SK-N-SH treated with all-trans-retinoic acid at 6 μM for 48 hours (cell line): ENCODE results near the gene RIPOR3.

Experiments
- ATAC-seq: fragments of 200-7000 bp; cut with Tn5 transposase; 3 replicates; pipeline ENCODE4 v1.9.1; 2020; ENCODE audit warnings: mild to moderate bottlenecking, moderate library complexity
- ARNTL ChIP-seq: fragments of 450-650 bp; formaldehyde crosslinking; IDR thresholded peaks from 2 replicates; pipeline ENCODE4 v1.5.0; 2020; ENCODE audit warnings: low read depth, mild to moderate bottlenecking, moderate library complexity, borderline replicate concordance
- CREB5 ChIP-seq: fragments of 250-450 bp; sonication (Bioruptor Pico); IDR thresholded peaks from 2 replicates; pipeline ENCODE4 v1.5.1; 2020; ENCODE audit warnings: low read depth, mild to moderate bottlenecking, moderate library complexity
- CSRNP3 ChIP-seq: fragments of 250-450 bp; sonication (Bioruptor Pico); IDR thresholded peaks from 2 replicates; pipeline ENCODE4 v1.5.1; 2021; ENCODE audit warnings: mild to moderate bottlenecking, moderate library complexity
- ESRRG ChIP-seq: fragments of 250-450 bp; sonication (Bioruptor Pico); IDR thresholded peaks from 2 replicates; pipeline ENCODE4 v1.6.1; 2021; ENCODE audit warnings: mild to moderate bottlenecking
- GLIS3 ChIP-seq: fragments of 250-450 bp; sonication (Bioruptor Pico); IDR thresholded peaks from 2 replicates; pipeline ENCODE4 v1.5.0; 2020; ENCODE audit warnings: mild to moderate bottlenecking, moderate library complexity
- OSR1 ChIP-seq: fragments of 250-450 bp; sonication (Bioruptor Pico); IDR thresholded peaks from 2 replicates; pipeline ENCODE4 v1.8.0; 2022; ENCODE audit warnings: moderate library complexity, mild to moderate bottlenecking, inconsistent platforms
- PATZ1 ChIP-seq: fragments of 250-450 bp; sonication (Bioruptor Pico); IDR thresholded peaks from 2 replicates; pipeline ENCODE4 v1.8.0; 2020; ENCODE audit warnings: mild to moderate bottlenecking, moderate library complexity, borderline replicate concordance
- POU6F1 ChIP-seq: fragments of 250-450 bp; sonication (Bioruptor Pico); IDR thresholded peaks from 2 replicates; pipeline ENCODE4 v1.8.0; 2021; ENCODE audit warnings: low read depth, mild to moderate bottlenecking, moderate library complexity, borderline replicate concordance
- PPARA ChIP-seq: fragments of 250-450 bp; sonication (Bioruptor Pico); IDR thresholded peaks from 2 replicates; pipeline ENCODE4 v1.5.0; 2020; ENCODE audit warnings: mild to moderate bottlenecking, borderline replicate concordance
- RARB ChIP-seq: fragments of 250-450 bp; sonication (Bioruptor Pico); IDR thresholded peaks from 2 replicates; pipeline ENCODE4 v1.8.0; 2021; ENCODE audit warnings: mild to moderate bottlenecking, moderate library complexity
- SNAI2 ChIP-seq: fragments of 250-450 bp; sonication (Bioruptor Pico); IDR thresholded peaks from 2 replicates; pipeline ENCODE4 v1.5.0; 2020; ENCODE audit warnings: mild to moderate bottlenecking, moderate library complexity
- TCF4 ChIP-seq: fragments of 250-450 bp; sonication (Bioruptor Pico); IDR thresholded peaks from 2 replicates; pipeline ENCODE4 v1.8.0; 2021; ENCODE audit warnings: mild to moderate bottlenecking, moderate library complexity, borderline replicate concordance
- TOX ChIP-seq: fragments of 250-450 bp; sonication (Bioruptor Pico); IDR thresholded peaks from 2 replicates; pipeline ENCODE4 v1.8.0; 2021; ENCODE audit warnings: mild to moderate bottlenecking, moderate library complexity, borderline replicate concordance
- ZC3H10 ChIP-seq: fragments of 250-450 bp; sonication (Bioruptor Pico); IDR thresholded peaks from 2 replicates; pipeline ENCODE4 v1.5.1; 2021; ENCODE audit warnings: mild to moderate bottlenecking, moderate library complexity
- ZFP3 ChIP-seq: fragments of 250-450 bp; sonication (Bioruptor Pico); IDR thresholded peaks from 2 replicates; pipeline ENCODE4 v1.5.0; 2020; ENCODE audit warnings: mild to moderate bottlenecking, moderate library complexity
- ZFP30 ChIP-seq: fragments of 450-650 bp; formaldehyde crosslinking; IDR thresholded peaks from 2 replicates; pipeline ENCODE4 v1.5.0; 2022; ENCODE audit warnings: mild to moderate bottlenecking, moderate library complexity
- ZNF565 ChIP-seq: fragments of 450-650 bp; formaldehyde crosslinking; conservative IDR thresholded peaks from 2 replicates; pipeline ENCODE4 v1.5.0; 2020; ENCODE audit warnings: low read depth, mild to moderate bottlenecking, moderate library complexity
- ZNF70 ChIP-seq: fragments of 450-650 bp; formaldehyde crosslinking; IDR thresholded peaks from 2 replicates; pipeline ENCODE4 v1.5.0; 2020; ENCODE audit warnings: mild to moderate bottlenecking, moderate library complexity
- TF ChIP-seq, protein P1 (sequence below): fragments of 250-450 bp; sonication (Bioruptor Pico); IDR thresholded peaks from 2 replicates; pipeline ENCODE4 v1.5.0; 2020; ENCODE audit warnings: mild to moderate bottlenecking, moderate library complexity

RIPOR3 gene

DNA sequence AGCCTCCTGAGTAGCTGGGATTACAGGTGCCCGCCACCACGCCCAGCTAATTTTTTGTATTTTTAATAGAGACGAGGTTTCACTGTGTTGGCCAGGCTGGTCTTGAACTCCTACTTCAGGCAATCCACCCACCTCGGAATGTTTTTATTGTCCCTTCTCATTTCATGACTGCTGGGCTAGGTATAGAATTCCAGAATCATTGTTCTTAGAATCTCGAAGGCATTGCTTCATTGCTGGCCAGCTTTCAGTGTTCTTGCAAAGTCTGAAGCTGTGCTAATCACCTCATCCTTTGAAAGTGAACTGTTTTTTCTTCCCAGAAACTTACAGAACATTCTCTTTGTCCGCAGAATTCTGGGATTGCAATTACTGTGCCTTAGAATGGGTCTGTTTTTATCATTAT lies 132.2 kb downstream of the RIPOR3 start:
- TF ChIP-seq PATZ1 (CRISPR knock-in tag) = no peak
- no peak for ATAC-seq

DNA sequence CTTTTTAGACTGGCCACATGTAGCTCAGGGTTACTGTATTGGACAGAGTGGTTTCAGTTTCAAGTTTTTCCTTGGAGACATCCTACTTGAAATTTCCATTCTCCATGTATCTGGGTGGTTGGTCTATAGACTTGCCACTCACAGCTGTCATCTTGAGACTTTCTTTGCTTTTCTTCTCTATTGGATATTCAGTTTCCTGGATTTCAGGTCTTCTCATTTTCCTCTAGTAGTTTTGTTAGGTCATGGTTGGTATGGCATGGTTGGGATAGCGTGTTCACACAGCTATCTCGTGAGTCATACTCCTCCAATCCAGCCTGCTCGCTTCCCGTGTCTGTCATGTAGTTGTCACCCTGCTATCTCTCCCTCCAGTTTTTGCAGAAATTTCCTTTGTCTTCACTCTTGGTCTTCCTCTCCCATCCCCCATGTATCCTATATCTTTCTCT lies 132.8 kb downstream of the RIPOR3 start:
- peak; percentile 56 for ATAC-seq
- no peak for TF ChIP-seq POU6F1 (CRISPR knock-in tag)
- no peak for TF ChIP-seq ESRRG (CRISPR knock-in tag)
- no peak for TF ChIP-seq ZFP30 (CRISPR knock-in tag)
- no peak for TF ChIP-seq RARB
- no peak for TF ChIP-seq PPARA (CRISPR knock-in tag)
- no peak for TF ChIP-seq CREB5 (CRISPR knock-in tag)
- TF ChIP-seq TOX (CRISPR knock-in tag) = no peak
- no peak for TF ChIP-seq GLIS3 (CRISPR knock-in tag)
- no peak for TF ChIP-seq TCF4 (CRISPR knock-in tag)
- no peak for TF ChIP-seq ZNF70 (CRISPR knock-in tag)
- no peak for TF ChIP-seq ARNTL (CRISPR knock-in tag)
- TF ChIP-seq ZNF565 (CRISPR knock-in tag) = no peak

GRCh38 chr20:50557549-50558134 lies 133.7 kb downstream of the RIPOR3 start:
- TF ChIP-seq PPARA (CRISPR knock-in tag) (no peak), TOX (CRISPR knock-in tag) (no peak), CSRNP3 (CRISPR knock-in tag) (no peak), SNAI2 (CRISPR knock-in tag) (no peak), ZC3H10 (CRISPR knock-in tag) (no peak), OSR1 (CRISPR knock-in tag) (no peak), RARB (no peak), ARNTL (CRISPR knock-in tag) (no peak), POU6F1 (CRISPR knock-in tag) (no peak), TCF4 (CRISPR knock-in tag) (no peak), ZFP30 (CRISPR knock-in tag) (no peak), ZFP3 (CRISPR knock-in tag) (no peak), ESRRG (CRISPR knock-in tag) (no peak)
- TF ChIP-seq, protein P1, sequence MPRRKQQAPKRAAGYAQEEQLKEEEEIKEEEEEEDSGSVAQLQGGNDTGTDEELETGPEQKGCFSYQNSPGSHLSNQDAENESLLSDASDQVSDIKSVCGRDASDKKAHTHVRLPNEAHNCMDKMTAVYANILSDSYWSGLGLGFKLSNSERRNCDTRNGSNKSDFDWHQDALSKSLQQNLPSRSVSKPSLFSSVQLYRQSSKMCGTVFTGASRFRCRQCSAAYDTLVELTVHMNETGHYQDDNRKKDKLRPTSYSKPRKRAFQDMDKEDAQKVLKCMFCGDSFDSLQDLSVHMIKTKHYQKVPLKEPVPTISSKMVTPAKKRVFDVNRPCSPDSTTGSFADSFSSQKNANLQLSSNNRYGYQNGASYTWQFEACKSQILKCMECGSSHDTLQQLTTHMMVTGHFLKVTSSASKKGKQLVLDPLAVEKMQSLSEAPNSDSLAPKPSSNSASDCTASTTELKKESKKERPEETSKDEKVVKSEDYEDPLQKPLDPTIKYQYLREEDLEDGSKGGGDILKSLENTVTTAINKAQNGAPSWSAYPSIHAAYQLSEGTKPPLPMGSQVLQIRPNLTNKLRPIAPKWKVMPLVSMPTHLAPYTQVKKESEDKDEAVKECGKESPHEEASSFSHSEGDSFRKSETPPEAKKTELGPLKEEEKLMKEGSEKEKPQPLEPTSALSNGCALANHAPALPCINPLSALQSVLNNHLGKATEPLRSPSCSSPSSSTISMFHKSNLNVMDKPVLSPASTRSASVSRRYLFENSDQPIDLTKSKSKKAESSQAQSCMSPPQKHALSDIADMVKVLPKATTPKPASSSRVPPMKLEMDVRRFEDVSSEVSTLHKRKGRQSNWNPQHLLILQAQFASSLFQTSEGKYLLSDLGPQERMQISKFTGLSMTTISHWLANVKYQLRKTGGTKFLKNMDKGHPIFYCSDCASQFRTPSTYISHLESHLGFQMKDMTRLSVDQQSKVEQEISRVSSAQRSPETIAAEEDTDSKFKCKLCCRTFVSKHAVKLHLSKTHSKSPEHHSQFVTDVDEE = no peak
- no peak for ATAC-seq
